Measurements from ENCODE around the gene MLF2.
A peak's percentile ranks its signal among the peaks of the same experiment; 100 is the strongest.
"Not testable (repeated sequence)": the region's sequence is repeated elsewhere in the genome, so short reads cannot be mapped to it uniquely, and the experiment has no call there.

The MLF2 gene

DNA sequence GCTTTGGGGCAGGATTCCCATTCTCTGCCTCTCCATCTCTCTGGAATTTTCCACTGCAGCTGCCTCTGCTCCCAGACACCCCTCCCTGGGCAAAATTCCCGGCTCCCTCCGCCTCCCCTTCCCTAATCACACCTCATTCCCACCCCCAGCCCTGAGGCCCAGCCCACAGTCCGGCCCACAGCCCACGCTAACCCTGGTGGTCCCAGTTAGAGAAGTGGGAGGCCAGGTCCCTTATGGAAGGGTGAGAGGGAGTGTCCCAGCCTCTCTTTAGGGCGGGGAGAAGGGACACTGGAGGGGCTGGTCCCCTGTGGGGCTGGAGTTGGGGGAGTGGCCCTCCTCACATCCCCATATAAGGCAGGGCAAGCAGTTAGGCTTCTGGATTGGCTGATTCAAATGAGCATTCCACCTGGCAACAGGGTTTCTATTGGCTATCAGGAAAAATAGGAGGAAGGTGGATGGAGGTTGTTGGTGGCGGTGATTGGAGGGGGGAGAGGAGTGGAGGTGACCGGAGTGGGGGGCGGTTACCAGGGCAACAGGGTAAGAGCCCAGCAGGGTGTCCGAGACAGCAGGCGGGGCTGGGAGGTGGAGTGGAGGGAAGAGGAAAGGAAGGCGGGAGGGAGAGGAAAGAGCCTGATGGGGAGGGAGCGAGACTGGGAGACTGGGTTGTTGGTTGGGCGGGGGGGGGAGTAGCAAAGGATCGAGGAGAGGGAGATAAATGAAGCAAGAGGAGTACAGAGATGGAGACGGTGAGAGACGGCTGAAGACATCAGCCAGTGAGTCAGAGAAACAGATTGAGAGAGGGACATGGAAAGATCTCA, 11.3 kb upstream of the MLF2 start:
- FAIRE-seq: peak; percentile 99

GRCh38 chr12:6763380-6763779, 10.4 kb upstream of the MLF2 start:
- no peak for FAIRE-seq

DNA sequence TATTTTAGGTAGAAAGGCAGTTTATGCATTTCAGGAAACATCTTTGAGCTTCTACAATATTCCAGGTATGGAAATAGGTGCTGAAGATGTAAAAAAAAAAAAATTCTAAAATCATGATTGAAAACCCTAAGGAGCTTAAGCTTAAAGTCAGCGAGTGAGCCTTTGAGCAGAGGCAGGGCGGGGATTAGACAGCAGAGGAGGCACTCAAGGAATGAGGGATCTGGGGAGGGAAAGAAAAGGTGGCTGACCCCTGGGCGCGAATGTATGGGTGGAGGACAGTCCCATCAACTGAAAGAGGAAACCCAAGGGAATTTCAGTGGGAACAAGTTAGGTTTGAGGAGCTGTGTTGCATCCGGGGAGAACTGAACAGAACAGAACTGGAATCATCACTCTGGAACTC, 6.8 kb upstream of the MLF2 start:
- no peak for FAIRE-seq

GRCh38 chr12:6758506-6759095, 5.7 kb upstream of the MLF2 start:
- FAIRE-seq: no peak

DNA sequence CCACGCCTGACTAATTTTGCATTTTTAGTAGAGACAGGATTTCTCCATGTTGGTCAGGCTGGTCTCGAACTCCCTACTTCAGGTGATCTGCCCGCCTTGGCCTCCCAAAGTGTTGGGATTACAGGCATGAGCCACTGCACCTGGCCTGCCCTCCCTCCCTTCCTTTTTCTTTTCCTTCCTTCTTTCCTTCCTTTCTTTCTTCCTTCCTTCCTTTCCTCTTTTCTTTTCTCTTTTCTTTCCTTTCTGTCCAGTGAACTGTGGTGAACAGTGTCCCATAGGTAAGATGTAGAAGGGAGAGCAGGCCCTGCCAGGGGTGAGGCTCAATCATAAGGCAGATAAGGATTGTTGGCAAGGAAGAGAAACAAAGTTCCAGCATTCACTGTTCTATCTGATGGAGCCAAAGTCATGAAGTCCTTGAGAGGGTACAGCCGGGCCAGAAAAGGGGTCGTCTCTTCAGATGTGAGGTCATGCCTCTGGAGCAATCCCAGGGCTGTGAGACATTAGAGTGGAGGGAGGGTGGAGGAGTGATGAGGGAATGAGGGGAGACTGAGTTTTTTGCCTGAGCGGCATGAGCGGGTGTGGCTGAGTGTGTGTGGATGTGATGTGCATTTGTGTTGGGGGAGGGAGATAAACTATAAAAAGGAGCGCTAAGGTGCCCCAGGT, 4.2 kb upstream of the MLF2 start:
- no peak for FAIRE-seq

DNA sequence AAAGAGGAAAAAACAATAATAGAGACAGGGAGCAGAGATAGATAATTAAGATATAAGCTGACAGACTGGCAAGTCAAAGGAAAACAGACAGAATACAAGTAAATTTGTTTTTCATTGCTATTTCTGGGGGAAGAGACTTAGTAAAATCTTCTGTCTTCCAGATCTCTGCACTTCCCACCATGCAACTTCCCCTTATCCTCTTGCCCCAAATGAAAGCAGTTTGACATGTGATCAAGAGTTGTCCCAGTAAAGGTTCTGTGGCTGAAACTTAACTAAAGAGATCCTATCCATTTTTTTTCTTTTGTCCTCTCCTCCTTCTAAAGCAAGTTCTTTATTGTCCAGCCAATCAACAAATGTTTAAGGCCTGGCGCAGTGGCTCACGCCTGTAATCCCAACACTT, 1.5 kb upstream of the MLF2 start:
- no peak for FAIRE-seq

- FAIRE-seq: no peak
Measured at GRCh38 chr12:6753772-6754356, 923 bp upstream of the MLF2 start.

GRCh38 chr12:6752167-6752920, 597 bp downstream of the MLF2 start:
- FAIRE-seq: no peak

DNA sequence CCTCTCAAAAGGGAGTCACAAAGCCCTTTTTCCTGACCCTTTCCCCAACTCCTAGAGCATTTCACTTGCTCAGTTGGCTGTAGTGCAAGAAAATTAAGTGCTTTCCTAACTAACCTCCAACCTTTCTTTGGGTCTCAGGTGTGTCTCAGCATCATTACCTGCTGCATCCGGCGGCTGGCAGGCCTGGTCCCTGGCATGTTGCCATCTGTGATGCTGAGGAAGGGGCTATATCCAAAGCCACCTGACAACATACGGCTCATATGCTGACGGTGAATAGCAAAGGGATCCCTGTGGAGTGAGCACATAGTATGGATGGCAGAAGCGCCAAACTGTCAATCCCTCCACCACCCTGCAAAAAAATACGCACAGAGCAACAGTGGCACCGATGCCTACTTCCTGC, 1.2 kb downstream of the MLF2 start:
- no peak for FAIRE-seq

- no peak for FAIRE-seq
Measured at GRCh38 chr12:6750506-6750905, 2.4 kb downstream of the MLF2 start.

DNA sequence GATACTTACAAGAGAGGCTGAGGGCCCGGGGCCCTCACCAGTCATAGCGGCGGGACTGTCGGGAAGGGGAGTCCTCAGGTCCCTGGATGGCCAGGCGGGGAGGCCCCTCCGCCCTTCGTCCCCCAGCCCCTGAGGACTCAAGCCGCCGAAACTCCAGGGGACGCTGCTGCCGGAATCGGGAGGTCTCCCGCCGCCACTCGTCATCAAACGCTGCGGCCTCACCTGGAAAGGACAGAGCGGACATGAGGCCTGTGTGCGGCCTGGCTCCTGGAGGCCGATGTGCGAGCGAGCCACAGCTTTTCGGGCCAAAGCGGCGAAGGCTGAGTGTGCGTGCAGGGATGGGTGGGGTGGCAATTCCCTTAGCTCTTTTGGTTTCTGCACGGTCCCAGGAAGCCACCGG, 4.2 kb downstream of the MLF2 start:
- FAIRE-seq: no peak

- FAIRE-seq: no peak
Measured at GRCh38 chr12:6747216-6747615, 5.7 kb downstream of the MLF2 start.

GRCh38 chr12:6745741-6746525, 7.0 kb downstream of the MLF2 start:
- FAIRE-seq: no peak

DNA sequence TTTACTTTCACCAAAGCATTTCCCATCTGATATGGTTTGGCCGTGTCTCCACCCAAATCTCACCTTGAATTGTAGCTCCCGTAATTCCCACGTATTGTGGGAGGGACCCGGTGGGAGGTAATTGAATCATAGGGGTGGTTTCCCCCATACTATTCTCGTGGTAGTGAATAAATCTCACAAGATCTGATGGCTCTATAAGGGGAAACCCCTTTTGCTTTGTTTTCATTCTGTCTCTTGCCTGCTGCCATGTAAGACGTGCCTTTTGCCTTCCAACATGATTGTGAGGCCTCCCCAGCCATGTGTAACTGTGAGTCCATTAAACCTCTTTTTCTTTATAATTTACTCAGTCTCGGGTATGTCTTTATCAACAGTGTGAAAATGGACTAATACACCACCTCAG, 9.6 kb downstream of the MLF2 start:
- not testable (repeated sequence) for FAIRE-seq

GRCh38 chr12:6742834-6743233, 10.1 kb downstream of the MLF2 start:
- no peak for FAIRE-seq

DNA sequence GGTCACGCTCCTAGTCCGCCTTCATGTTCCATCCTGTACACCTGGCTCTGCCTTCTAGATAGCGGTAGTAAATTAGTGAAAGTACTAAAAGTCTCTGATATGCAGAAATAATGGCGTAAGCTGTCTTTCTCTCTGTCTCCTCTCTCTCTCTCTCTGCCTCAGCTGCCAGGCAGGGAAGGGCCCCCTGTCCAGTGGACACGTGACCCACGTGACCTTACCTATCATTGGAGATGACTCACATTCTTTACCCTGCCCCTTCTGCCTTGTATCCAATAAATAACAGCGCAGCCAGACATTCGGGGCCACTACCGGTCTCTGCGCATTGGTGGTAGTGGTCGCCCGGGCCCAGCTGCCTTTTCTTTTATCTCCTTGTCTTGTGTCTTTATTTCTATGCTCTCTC, 10.9 kb downstream of the MLF2 start:
- FAIRE-seq: not testable (repeated sequence)

- FAIRE-seq: no peak
Measured at GRCh38 chr12:6736754-6737153, 16.2 kb downstream of the MLF2 start.

- FAIRE-seq: peak; percentile 12
Measured at GRCh38 chr12:6735448-6736191, 17.3 kb downstream of the MLF2 start.

GRCh38 chr12:6734506-6735387, 18.2 kb downstream of the MLF2 start:
- no peak for FAIRE-seq

DNA sequence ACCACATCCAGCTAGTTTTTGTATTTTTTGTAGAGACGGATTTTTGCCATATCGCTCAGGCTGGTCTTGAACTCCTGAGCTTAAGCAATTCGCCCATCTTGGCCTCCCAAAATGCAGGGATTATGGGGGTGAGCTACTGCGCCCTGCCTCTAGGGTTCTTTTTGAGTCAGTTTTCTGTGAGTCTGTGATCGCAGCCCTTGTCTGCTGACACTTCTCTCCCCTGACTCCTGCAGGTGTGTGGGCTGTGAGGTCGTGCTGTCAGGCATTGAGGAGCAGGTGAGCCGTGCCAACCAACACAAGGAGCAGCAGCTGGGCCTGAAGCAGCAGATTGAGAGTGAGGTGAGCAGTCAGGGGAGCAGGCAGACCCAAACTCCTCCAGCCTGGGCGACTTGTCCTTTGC, 22.8 kb downstream of the MLF2 start:
- FAIRE-seq: no peak

Data from endometrium (tissue), 2 donors.